DOHH2 (cell line): Measurements from ENCODE around the gene MOCS3.

Source experiments
- CTCF ChIP-seq: fragments of 200-600 bp; sonication (generic); IDR thresholded peaks from one replicate; pipeline ENCODE4 v1.5.1; 2014; ENCODE audit warnings: antibody characterized with exemption, mild to moderate bottlenecking, low read depth, low read length; ENCODE audit not compliant: poor library complexity, severe bottlenecking
- EZH2phosphoT487 ChIP-seq: fragments of 200-600 bp; sonication (generic); IDR thresholded peaks from 2 replicates; pipeline ENCODE4 v1.6.1; 2017; ENCODE audit warnings: borderline replicate concordance, mild to moderate bottlenecking, antibody characterized with exemption, low read length, moderate library complexity, mixed read lengths

GRCh38 chr20:50981714-50982048, 23.1 kb downstream of the MOCS3 start:
- TF ChIP-seq CTCF: no peak
- TF ChIP-seq EZH2phosphoT487: no peak
